B cell (primary cell): Measurements from ENCODE around the gene DKK2. TPM values are rescaled to one million over a fixed set of nuclear protein-coding genes. Genes with fewer than 3 reads are reported as not detected.

Source experiments
- ATAC-seq: fragments of 200-7000 bp; cut with Tn5 transposase; one replicate; pipeline ENCODE4 v1.10.0; 2021; ENCODE audit warnings: low read depth, mild to moderate bottlenecking, moderate number of reproducible peaks, moderate library complexity
- CTCF ChIA-PET: fragments of 350-600 bp; sonication (Branson Sonifier 250); formaldehyde crosslinking; loops from one replicate; lab custom pipeline; 2021; ENCODE audit warnings: antibody characterized with exemption, inconsistent platforms; lab: Charles Lee
- POLR2A ChIA-PET: fragments of 350-600 bp; sonication (Branson Sonifier 250); formaldehyde crosslinking; loops from one replicate; lab custom pipeline; 2021; ENCODE audit warnings: antibody characterized with exemption; lab: Charles Lee
- DNase-seq: peaks from one replicate; pipeline ENCODE4 v3.0.0; 2013
- H2AFZ ChIP-seq: 2 replicates; pipeline ENCODE4 v1.6.1; 2012; ENCODE audit warnings: mild to moderate bottlenecking, low read depth, low read length; ENCODE audit not compliant: insufficient read depth, poor library complexity, severe bottlenecking
- H3K27ac ChIP-seq, 2 donors: 1 replicate in 1 of 2; 2 replicates in 1 of 2; pipeline ENCODE4 v1.5.1; 2012 to 2013; ENCODE audit warnings: low read length in 2 of 2, mild to moderate bottlenecking in 2 of 2, moderate library complexity in 1 of 2
- H3K27me3 ChIP-seq, 4 experiments: fragments of 200-600 bp in 1 of 4; sonication (generic) in 1 of 4; replicated peaks in 1 of 4; 1 replicate in 2 of 4; 2 replicates in 2 of 4; pipeline versions ENCODE4 v1.6.1 to v1.7.0; 2013 to 2016; ENCODE audit warnings: low read length in 3 of 4, mild to moderate bottlenecking in 2 of 4, mixed read lengths in 1 of 4, moderate library complexity in 1 of 4; ENCODE audit not compliant: insufficient read depth in 4 of 4, control insufficient read depth in 3 of 4; ENCODE audit errors: control extremely low read depth in 1 of 4
- H3K36me3 ChIP-seq, 2 experiments: replicated peaks in 1 of 2; 1 replicate in 1 of 2; 2 replicates in 1 of 2; pipeline versions ENCODE4 v1.6.1 to v1.7.1; 2013; ENCODE audit warnings: low read length in 1 of 2; ENCODE audit not compliant: insufficient read depth in 2 of 2, control insufficient read depth in 1 of 2; ENCODE audit errors: control extremely low read depth in 1 of 2, extremely low read depth in 1 of 2
- H3K4me1 ChIP-seq, 2 donors: fragments of 200-600 bp in 1 of 2; sonication (generic) in 1 of 2; 1 replicate in 1 of 2; 2 replicates in 1 of 2; pipeline versions ENCODE4 v1.5.1 to v1.6.1; 2013 to 2017; ENCODE audit warnings: low read length in 2 of 2; ENCODE audit not compliant: control insufficient read depth in 2 of 2, insufficient read depth in 2 of 2
- H3K4me2 ChIP-seq: replicated peaks from 2 replicates; pipeline ENCODE3; 2012; ENCODE audit warnings: mild to moderate bottlenecking, low read depth, low read length; ENCODE audit not compliant: poor library complexity, severe bottlenecking
- H3K4me3 ChIP-seq, 5 experiments: fragments of 200-600 bp in 1 of 5; sonication (generic) in 1 of 5; 1 replicate in 3 of 5; 2 replicates in 2 of 5; pipeline versions ENCODE4 v1.5.1 to v1.7.0; 2011 to 2016; ENCODE audit warnings: low read length in 4 of 5, mild to moderate bottlenecking in 4 of 5, low read depth in 2 of 5, control low read depth in 1 of 5, moderate library complexity in 1 of 5; ENCODE audit not compliant: insufficient read depth in 1 of 5; ENCODE audit errors: control extremely low read depth in 1 of 5, extremely low read depth in 1 of 5
- H3K79me2 ChIP-seq: fragments of 200-600 bp; sonication (generic); one replicate; pipeline ENCODE4 v1.6.0; 2016; ENCODE audit warnings: low read length; ENCODE audit not compliant: control insufficient read depth, insufficient read depth
- H3K9ac ChIP-seq: fragments of 200-600 bp; sonication (generic); 2 replicates; pipeline ENCODE4 v1.6.1; 2017; ENCODE audit warnings: mild to moderate bottlenecking, low read length, moderate library complexity
- H3K9me3 ChIP-seq, 3 donors: one replicate each; pipeline versions ENCODE4 v1.6.1 to v1.7.1; 2013; ENCODE audit warnings: low read length in 2 of 3; ENCODE audit not compliant: control insufficient read depth in 2 of 3, insufficient read depth in 1 of 3; ENCODE audit errors: control extremely low read depth in 1 of 3
- H4K20me1 ChIP-seq: 2 replicates; pipeline ENCODE4 v1.6.0; 2012; ENCODE audit warnings: mild to moderate bottlenecking, low read length; ENCODE audit not compliant: insufficient read depth, control insufficient read depth, poor library complexity, severe bottlenecking
- H3K27ac Mint-ChIP-seq: one replicate; pipeline ENCODE4 v1.8.0; 2021; ENCODE audit warnings: mixed read lengths
- H3K27me3 Mint-ChIP-seq: one replicate; pipeline ENCODE4 v1.8.0; 2021; ENCODE audit warnings: mixed read lengths
- H3K4me1 Mint-ChIP-seq: one replicate; pipeline ENCODE4 v1.8.0; 2021; ENCODE audit warnings: mixed read lengths
- H3K4me3 Mint-ChIP-seq: one replicate; pipeline ENCODE4 v1.8.0; 2021; ENCODE audit warnings: mixed read lengths
- H3K9me3 Mint-ChIP-seq: one replicate; pipeline ENCODE4 v1.8.0; 2022; ENCODE audit warnings: mixed read lengths; ENCODE audit not compliant: insufficient read depth
- EZH2 ChIP-seq: IDR thresholded peaks from 2 replicates; pipeline ENCODE4 v1.6.1; 2012; ENCODE audit warnings: borderline replicate concordance, low read depth, mild to moderate bottlenecking, moderate library complexity, low read length; ENCODE audit not compliant: insufficient read depth, poor library complexity, severe bottlenecking
- WGBS: methylation state at CpG from one replicate; pipeline ENCODE4 v1.1.5; 2013; ENCODE audit warnings: missing lambda C conversion rate; ENCODE audit not compliant: insufficient coverage; 5-methylcytosine and 5-hydroxymethylcytosine counted together
- intact Hi-C: fragments of 100-400 bp; cut with micrococcal nuclease; formaldehyde crosslinking; loops from one replicate; pipeline ENCODE4 v1.10.0; 2022
- polyA plus RNA-seq: library from polyadenylated mRNA; depleted of rRNA; stranded (reverse); fragments of >200 nt; gene quantifications from 2 replicates; pipeline ENCODE4 v1.2.3, GENCODE V29; 2012
- total RNA-seq, 2 donors: library from RNA; stranded (reverse); fragments of 120-200 nt in 1 of 2; gene quantifications; 1 replicate in 1 of 2; 2 replicates in 1 of 2; pipeline versions ENCODE4 v1.2.3 to v1.2.4, GENCODE V29; 2013 to 2022
- TF ChIP-seq, protein P1 (sequence below): fragments of 200-600 bp; IDR thresholded peaks from one replicate; pipeline ENCODE4 v1.8.0; 2022; ENCODE audit warnings: antibody characterized with exemption, mild to moderate bottlenecking

DKK2 gene
- total and polyA plus RNA-seq, 2 donors (not counting 1 experiment from before 2014, with no cell fraction given), result not detected

DNA sequence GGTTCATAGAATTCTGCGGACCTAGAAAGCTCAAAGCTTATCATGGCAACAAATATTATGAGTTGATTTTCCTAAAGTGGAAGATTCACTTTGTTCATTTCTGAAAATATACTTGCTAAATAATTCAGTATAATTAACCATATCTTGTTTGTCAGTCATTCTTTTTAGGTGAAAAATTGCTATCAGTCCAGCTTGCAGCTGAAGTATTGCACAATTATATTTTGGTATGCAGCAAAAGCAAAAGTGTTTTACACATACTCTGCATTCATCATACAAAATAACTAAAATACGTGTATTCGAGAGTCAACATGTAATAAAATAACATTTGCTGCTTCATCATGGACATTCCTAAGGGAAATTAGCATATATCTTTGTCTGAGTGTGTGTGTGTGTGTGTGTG is 24.8 kb downstream of the DKK2 start:
- H3K9me3 Mint-ChIP-seq, result no peaks in the 10 kb centered on the region

GRCh38 chr4:107009196-107009968 is 26.7 kb downstream of the DKK2 start:
- WGBS, result no CpG with 5 or more reads among the region's 3 CpGs
- DNase-seq (no peak), ATAC-seq (no peak)
- Histone ChIP-seq H3K27me3 (no peaks in the 10 kb centered on the region), H3K4me3 (no peak overlapping the region), H3K27ac (no peak overlapping the region), H3K4me2 (no peak overlapping the region), H3K9me3 (no peaks in the 10 kb centered on the region), H2AFZ (no peak overlapping the region), H3K36me3 (no peaks in the 10 kb centered on the region), H3K4me1 (no peaks in the 10 kb centered on the region), H3K79me2 (no peaks in the 10 kb centered on the region), H4K20me1 (no peaks in the 10 kb centered on the region), H3K9ac (no peak overlapping the region)
- Mint-ChIP-seq H3K4me1 (no peaks in the 10 kb centered on the region), H3K4me3 (no peak overlapping the region), H3K9me3 (no peaks in the 10 kb centered on the region), H3K27ac (no peak overlapping the region), H3K27me3 (no peaks in the 10 kb centered on the region)
- no peak for TF ChIP-seq EZH2
- TF ChIP-seq, protein P1, sequence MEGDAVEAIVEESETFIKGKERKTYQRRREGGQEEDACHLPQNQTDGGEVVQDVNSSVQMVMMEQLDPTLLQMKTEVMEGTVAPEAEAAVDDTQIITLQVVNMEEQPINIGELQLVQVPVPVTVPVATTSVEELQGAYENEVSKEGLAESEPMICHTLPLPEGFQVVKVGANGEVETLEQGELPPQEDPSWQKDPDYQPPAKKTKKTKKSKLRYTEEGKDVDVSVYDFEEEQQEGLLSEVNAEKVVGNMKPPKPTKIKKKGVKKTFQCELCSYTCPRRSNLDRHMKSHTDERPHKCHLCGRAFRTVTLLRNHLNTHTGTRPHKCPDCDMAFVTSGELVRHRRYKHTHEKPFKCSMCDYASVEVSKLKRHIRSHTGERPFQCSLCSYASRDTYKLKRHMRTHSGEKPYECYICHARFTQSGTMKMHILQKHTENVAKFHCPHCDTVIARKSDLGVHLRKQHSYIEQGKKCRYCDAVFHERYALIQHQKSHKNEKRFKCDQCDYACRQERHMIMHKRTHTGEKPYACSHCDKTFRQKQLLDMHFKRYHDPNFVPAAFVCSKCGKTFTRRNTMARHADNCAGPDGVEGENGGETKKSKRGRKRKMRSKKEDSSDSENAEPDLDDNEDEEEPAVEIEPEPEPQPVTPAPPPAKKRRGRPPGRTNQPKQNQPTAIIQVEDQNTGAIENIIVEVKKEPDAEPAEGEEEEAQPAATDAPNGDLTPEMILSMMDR, result no peak
- ChIA-PET POLR2A (interaction anchor here (0.6 kb wide), 1 partner anchor 1014 kb away, joined by 3 read pairs; no protein-coding TSS in a partner anchor), CTCF (no interaction called here)
- intact Hi-C loops, result no loop called here

More for the DNA sequence above, 24.8 kb downstream of the DKK2 start:
- Mint-ChIP-seq H3K4me1 (no peaks in the 10 kb centered on the region), H3K4me3 (no peak overlapping the region), H3K27me3 (no peaks in the 10 kb centered on the region), H3K27ac (no peak overlapping the region)
- TF ChIP-seq EZH2, result no peak
- intact Hi-C loops, result no loop called here
- Histone ChIP-seq H3K79me2 (no peaks in the 10 kb centered on the region), H4K20me1 (no peaks in the 10 kb centered on the region), H3K9ac (no peak overlapping the region), H3K27me3 (no peaks in the 10 kb centered on the region), H3K4me2 (no peak overlapping the region), H3K27ac (no peak overlapping the region), H3K36me3 (no peaks in the 10 kb centered on the region), H3K9me3 (no peaks in the 10 kb centered on the region), H3K4me3 (no peak overlapping the region), H3K4me1 (no peaks in the 10 kb centered on the region), H2AFZ (no peak overlapping the region)
- DNase-seq, result no peak
- no peak for ATAC-seq
- POLR2A ChIA-PET, result no interaction called here
- CTCF ChIA-PET, result no interaction called here
- no CpG with 5 or more reads among the region's 3 CpGs for WGBS
